ENCODE data around the gene ARL8B.
"Not testable (repeated sequence)": the region's sequence is repeated elsewhere in the genome, so short reads cannot be mapped to it uniquely, and the experiment has no call there.

DNA sequence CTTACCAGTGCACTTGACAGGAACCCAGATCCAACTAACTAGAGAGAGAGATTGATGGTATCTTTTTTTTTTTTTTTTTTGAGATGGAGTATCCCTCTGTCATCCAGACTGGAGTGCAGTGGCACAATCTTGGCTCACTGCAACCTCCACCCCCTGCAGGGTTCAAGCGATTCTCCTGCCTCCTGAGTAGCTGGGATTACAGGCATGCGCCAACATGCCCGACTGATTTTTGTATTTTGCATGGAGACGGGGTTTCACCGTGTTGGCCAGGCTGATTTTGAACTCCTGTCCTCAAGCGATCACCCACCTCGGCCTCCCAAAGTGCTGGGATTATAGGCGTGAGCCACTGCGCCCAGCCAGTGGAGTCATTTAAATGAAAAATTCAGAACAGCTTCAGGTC, 15.7 kb upstream of the ARL8B start:
- not testable (repeated sequence) for TF ChIP-seq EZH2 (IDR thresholded peaks at IDR 0.05; ENCODE audit: insufficient read depth, poor library complexity, severe bottlenecking); EZH2phosphoT487 (IDR thresholded peaks at IDR 0.05; ENCODE audit: insufficient read depth, low read depth)
